Retina (tissue), 1 donor: ENCODE measurements around the gene TAAR9.

ENCODE experiments used
- DNase-seq: peaks from one replicate; pipeline ENCODE4 v3.0.0-alpha.2; 2016

TAAR9 gene, protein sequence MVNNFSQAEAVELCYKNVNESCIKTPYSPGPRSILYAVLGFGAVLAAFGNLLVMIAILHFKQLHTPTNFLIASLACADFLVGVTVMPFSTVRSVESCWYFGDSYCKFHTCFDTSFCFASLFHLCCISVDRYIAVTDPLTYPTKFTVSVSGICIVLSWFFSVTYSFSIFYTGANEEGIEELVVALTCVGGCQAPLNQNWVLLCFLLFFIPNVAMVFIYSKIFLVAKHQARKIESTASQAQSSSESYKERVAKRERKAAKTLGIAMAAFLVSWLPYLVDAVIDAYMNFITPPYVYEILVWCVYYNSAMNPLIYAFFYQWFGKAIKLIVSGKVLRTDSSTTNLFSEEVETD

DNA sequence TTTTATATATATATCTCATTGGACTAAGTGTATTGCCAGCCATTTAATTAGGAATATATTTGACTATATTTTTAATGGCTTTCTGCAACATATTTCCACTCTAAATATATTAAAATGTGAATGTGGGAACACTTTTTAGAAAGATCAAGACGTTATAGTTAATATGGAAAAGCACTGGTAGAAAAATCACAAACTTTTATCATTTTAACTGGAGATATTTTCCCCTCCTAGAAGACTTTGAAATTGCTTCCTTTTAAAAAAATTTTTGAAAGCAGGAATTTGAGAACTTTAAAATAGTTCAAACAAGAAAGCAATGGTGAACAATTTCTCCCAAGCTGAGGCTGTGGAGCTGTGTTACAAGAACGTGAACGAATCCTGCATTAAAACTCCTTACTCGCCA lies at the start of gene TAAR9:
Gene TAAR9 (plus strand): TSS at position 301 of the 400 bp plus-strand sequence. CDS start 13 bp downstream, at position 314.
- DNase-seq = no peak

DNA sequence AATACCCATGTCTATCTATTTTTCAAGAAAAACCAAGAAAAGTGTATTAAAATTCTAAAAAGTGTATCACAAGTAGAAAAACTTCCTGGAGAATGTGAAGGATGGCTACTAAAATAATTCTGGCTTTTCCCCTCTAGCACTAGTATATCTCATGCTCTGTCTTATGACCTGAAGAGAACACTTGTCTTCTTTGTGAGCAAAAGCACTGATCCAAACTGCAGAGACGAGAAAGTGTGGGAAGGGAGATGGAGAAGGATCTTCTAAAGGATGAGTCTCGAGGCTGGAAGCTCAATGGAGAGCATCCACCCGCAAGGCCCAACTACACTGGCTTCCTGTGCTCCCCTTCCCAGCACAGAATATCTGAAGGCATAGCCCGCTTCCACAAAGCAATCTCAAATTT lies 48.7 kb upstream of the TAAR9 start:
- DNase-seq = no peak

DNA sequence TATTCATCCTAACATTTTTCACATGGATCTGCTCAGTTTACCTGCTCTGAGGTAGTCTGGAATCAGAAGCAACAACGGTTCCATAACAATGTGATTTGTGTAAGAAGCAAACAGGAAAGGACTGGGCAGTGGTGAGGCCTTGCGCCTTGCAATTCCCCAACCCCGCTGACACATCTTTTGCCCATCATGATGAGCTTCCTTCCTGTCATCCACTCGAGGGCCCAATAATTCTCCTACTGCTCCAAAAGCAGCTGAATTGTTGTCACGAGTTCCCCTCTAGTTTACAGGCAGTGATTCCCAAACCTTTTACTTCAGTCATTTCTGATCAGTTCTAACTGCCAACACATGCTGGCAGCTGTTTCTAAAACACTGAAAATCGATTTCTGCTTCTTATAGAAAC lies 48.1 kb upstream of the TAAR9 start:
- DNase-seq = no peak

DNA sequence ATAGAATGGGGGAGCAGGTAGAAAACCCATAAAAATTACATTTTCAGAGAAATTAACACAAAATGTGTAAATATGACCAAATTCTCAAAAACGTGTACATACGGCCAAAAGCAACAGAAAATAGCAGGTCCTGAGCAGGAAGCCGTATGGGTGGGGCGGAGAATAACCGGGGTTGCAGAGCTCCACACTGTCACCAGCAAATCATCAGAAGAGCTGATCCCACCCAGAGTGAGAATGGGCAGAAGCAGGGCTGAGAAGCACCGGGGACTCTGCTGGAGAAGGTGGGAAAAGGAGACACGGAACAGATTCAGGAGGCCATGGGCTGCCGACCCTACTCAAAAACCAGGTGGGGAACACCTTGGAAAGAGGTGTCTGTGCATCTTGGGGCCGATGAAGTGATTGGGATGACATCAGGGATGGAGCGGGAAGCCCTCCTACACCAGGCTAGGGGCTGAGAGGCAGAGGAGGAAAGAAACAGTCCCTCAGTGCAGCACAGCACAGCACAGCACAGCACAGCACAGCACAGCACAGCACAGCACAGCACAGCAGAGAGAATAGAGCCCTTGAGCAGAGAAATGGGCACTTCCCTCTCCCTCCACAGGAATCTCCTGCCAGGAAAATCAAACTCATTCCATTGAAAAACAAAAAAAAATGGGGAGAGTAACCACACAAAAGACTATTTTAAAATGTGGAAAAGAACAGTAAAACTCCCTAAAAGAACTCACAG lies 47.4 kb upstream of the TAAR9 start:
- no peak for DNase-seq

DNA sequence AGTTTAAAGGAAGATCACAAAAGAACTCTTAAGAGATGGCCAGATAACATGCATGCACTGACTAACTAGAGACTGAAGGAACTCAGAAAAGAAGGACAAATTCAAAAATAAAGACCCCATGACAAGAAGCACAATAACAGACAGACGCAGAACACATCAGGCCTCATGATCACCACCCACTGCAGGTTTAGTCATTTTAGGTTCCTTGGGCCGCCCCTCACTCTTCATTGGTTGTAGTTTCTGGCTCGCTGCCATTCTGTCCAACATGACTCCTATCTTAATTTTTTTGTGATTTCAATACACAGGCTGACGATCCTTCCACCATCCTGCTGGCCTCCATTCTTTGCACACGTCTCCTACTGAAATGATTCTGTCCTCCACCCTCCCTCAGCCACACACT lies 46.8 kb upstream of the TAAR9 start:
- DNase-seq = no peak

DNA sequence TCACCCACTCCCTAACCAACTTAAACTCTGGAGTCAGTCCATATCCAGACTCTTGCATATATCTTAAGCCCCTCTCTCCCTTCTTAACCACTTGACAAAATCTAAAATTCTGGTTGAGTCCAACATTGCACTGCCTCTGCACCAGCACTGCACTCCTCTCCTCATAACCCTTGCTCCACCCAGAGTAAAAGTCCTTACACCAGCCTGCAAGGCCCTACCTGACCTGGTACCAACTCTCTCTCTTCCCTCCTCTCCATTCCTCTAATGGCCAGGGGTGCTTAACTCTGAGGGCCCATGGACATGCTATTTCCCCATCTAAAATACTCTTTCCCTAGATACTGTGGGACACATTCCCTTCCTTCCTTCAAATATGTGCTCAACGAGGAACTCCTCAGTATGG lies 46.2 kb upstream of the TAAR9 start:
- DNase-seq = no peak

DNA sequence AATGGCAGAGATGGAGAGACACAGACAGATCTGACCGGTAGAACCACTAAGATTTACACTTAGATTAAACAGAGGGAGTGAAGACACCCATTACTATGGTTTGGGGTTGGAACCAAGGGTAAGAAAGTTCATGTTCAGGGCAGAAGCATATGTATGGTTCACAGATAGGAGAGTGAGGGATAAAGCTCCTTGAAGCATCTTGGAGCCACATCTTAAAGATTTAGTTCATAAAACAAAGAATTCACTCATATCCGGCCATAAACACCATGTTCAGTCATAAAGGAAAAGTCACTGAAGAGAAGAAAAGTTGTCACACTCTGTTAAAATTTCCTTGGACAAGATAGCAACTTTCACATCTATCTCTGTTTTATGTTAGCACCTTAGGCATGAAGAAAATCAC lies 43.1 kb upstream of the TAAR9 start:
- DNase-seq = no peak

DNA sequence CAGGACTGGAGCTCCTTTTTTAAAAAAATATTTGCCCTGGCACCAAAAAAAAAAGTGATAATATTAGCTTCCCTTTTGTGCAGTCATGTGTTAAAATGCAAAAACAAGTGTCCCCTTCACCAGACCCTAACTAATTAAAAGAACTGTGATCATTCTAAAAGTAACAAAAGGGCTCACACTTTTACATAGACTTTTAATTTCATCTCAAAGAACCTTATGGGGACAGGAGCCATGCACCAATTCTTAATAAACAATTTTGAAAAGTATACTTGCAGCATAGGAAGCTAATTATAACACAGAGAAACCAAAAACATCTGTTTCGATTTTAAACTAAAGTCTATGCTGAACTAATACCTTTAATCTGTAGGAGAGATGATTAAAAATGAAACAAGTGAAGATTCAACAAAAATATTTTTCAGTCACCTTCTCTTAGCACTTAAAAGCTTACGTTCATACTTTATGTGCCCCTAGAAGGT lies 42.4 kb upstream of the TAAR9 start:
- no peak for DNase-seq

DNA sequence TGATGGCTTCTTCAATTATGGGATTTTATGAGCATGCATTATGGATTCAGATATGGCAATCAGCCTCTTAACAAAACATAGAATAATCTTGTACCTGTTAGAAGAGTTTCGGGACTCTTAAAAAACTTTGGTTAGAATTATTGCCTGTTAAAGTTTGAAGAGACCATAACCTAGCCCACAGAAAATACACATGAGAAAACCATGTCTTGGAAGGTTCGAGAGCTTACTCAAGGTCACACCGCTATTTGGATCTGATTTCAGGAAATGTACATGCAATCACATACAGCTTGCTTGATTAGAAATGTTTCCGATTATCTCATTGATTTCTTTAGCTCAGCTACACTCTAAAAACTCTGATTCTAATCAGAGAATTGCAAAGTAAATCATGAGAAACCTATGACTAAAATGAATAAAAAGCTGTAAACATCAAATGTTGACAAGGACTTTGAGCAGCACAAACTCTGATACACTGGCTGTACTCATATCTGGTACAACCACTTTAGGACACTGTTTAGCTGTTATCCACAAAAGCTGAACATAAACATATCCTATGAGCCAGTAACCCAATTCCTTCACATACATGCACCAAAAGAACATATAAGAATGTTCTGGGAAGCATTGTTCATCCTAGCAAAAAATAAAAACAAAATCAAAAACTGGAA lies 41.4 kb upstream of the TAAR9 start:
- DNase-seq = no peak

DNA sequence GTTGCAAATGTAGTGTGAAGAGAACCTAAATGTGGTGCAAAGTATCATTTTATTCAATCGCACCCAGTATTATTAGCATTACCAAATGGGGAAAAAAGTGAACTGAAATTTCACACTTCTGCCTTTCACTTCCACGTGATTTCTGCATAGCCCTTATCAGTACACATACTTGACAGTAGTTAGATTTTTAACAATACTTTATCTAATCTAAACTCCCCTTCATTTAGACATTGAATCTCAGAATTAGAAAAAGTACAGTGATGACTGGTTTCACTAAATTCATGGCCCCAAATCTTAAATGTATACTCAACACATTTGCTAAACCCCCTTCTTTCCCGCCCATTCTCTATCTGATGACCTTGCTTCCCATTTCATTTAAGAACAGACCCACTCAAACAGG lies 39.4 kb upstream of the TAAR9 start:
- DNase-seq = no peak

DNA sequence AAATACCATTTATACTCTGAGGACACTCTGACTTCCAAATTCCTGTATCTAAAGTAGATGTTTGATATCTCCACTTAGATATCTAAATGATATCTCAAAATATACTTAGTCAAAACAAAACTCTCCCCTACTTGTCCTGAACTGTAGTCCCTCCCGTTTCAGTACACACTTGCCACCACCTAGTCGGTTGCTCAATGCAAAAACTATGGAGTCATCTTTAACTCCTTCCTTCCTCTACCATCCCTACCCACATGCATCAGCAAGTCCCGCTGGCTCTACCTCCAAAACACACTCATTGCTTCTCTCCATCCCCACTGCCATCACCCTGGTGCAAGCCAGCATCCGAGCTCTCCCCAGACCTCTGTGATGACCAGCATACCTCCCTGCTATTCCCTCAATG lies 38.3 kb upstream of the TAAR9 start:
- DNase-seq = no peak

DNA sequence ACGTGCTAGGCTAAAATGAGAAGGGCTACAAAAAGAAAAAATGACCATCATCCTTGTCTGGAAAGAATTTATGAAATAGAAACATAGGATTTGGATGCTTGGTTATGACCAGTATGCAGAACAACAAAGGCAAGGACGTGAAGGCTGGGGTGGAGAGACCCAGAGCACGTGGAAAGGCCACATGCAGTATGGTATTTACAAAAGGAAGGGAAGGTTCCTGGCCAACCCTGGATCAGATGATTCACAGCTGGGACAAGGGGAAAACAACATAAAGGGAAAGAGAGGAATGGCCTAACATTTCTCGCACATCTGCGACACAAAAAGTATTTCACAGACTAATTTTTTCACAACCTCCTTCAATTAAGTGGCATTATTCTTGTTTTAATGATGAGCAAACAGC lies 33.3 kb upstream of the TAAR9 start:
- no peak for DNase-seq

DNA sequence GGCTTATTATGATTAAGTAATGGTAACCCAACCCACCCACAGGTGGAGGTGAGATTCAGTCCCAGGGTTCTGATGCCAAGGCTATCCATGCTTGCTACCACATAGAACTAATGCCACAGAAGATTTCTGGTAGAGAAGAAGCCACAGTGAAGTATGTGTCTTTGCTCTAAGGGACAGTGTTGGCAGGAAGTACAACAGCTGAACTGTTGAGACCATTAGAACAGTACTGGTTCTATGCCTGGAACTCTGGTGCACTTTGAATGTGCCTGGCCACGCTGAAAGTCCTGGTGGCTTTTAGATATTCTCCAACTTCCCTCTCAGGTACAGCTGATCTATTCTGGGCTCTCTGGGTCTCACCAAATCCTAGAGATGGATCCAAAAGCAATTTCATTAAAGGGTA lies 32.9 kb upstream of the TAAR9 start:
- no peak for DNase-seq

DNA sequence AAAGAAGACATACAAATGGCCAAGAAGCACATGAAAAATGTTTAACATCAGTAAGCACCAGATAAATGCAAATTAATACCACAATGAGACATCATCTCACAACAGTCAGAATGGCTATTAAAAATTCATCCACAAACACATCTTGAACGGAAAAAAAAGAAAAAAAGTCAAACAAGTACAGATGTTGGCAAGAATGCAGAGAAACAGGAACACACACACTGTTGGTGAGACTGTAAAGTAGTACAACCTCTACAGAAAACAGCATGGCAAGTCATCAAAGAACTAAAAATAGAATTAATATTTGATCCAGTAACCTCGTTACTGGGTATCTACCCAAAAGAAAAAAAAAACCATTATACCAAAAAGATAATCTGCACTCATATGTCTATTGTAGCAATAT lies 31.6 kb upstream of the TAAR9 start:
- DNase-seq = no peak

DNA sequence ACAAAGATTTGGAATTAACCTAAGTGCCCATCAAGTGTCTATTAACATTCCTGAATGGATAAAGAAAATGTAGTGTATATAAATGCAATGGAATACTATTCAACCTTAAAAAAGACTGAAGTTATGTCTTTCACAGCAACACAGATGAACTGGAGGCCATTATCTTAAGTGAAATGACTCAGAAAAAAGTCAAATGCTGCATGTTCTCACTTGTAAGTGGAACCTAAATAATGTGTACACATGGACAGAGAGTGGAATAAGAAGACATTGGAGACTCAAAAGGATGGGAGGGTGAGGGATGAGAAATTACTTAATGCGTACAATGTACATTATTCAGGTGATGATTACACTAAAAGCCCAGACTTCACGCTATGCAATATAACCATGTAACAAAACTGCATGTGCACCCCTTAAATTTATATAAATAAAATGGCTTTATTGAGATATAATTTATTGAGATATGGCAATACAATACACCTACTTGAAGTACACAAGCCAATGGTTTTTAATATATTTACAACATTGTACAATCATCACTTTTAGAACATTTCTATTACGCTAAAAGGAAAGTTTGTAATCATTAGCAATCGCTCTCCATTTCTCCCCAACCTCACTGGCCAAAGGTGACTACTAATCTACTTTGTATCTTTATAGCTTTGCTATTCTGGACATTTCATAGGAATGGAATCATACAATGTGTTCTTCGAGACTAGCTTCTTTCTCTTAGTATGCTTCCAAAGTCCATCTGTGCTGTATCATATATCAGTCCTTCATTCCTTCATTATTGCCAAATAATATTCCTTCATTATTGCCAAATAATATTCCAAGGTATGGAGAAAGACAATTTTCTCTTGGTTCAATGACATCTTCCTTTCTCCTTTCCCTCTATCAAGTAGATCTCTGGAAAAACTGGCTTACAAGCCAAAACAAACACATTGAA lies 30.9 kb upstream of the TAAR9 start:
- no peak for DNase-seq

DNA sequence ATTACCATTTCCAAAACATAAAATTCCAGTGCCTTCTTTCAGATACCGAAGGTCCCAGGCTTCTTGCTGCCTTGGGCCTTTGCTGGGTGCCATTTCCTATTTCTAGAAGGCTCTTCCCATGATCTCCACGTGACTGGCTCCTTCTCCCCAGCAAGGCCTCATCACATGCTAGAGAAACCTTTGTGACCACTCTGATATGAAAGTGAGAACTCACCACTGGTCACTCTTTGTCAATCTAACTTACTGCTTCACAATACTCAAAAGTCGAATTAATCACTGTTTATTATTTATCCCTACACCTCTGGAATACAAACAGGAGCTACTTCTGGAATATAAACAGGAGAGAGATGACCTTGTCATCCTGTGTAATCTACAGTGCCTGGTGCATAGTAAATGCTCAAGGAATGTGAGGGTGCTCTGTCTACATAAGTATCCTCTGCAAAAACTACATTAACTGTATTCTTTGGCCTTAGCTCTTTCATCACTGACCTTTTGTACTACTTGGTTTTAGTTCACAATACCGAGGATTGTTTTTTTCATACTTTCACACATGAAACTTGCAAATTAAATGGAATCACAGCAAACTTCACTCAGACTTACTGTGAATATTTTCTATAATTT lies 26.8 kb upstream of the TAAR9 start:
- peak; percentile 13 for DNase-seq

DNA sequence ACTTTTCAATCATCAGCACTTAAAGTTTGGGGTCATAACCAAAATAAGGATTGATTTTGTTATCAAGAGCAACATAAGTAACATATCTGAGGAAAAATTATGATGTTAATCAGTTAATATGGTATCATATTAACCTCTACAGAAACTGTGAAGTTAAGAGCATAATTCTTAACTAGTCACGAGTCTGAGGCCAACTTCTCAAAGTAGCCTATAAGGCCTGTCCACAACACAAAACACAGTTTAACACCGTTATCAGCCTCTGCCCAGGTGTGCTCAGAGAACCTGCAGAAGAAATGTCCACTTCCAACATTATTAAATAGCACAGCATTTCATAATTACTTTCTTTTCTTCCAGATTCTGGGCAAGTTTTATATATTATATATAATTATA lies 26.3 kb upstream of the TAAR9 start:
- no peak for DNase-seq

DNA sequence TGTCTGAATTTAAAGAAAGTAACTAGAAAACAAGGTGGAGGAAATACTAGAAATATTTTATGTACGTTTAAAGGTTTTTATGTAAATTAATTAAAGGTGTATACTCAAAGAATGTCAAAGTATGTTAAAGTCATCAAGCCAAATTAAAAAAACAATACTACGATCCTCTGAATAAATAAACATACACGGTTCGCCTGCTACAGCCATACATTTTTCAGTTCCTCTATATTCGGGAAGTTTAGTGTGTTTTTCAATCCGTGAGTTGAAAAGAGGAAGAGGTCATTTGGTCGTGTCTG lies 25.8 kb upstream of the TAAR9 start:
- DNase-seq = no peak

DNA sequence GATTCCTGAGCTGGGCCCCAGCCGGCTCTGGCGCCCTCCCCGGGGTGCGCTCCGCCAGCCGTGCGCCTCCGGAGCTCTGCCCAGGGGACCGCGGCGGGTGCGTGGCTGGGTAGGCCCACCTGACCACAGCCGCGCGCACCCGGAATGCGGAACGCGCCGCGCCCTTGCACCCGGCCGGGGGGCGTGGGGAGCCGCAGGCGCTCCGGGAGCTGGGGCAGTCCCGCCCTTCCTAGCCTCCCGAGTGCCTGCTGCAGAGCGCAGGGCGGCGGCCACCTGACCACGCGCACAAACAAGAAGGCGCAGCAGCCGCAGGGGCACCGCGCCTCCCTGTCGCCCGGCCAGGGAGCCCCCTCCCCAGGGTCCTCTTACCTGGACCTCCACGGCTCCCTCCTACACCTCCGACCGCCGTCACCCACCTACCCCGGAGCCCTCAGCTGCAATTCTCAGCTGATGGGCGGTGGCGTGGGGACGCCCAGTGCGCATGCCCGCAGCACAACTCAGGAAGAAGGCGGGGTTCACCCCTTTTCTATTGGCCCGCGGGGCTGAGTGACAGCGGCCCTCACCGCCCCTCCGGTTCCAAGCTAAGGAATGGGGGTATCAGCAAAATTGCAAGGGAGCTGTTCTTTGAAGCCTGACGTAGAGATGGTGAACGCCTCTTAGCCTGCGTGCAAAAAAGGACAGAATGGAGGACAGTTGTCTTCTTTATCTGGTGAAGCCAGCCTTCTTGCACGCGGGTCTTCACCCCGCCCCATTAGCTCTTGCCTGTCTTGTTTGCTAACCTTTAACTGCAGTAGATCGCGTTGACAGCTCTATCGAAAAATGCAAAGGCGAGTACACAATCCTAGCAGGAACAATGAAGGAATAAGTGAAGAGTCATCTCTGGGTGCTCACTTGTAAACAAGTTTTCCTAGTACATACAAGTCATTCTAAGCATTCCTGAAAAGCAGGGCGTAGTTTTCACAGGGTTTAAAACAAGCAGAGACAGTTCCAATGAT lies 25.1 kb upstream of the TAAR9 start, which contains the start of gene STX7:
Gene STX7 (minus strand): TSS at position 479 of the 995 bp plus-strand sequence. CDS start 9,586 bp downstream, outside the sequence.
- DNase-seq = peak; percentile 97

DNA sequence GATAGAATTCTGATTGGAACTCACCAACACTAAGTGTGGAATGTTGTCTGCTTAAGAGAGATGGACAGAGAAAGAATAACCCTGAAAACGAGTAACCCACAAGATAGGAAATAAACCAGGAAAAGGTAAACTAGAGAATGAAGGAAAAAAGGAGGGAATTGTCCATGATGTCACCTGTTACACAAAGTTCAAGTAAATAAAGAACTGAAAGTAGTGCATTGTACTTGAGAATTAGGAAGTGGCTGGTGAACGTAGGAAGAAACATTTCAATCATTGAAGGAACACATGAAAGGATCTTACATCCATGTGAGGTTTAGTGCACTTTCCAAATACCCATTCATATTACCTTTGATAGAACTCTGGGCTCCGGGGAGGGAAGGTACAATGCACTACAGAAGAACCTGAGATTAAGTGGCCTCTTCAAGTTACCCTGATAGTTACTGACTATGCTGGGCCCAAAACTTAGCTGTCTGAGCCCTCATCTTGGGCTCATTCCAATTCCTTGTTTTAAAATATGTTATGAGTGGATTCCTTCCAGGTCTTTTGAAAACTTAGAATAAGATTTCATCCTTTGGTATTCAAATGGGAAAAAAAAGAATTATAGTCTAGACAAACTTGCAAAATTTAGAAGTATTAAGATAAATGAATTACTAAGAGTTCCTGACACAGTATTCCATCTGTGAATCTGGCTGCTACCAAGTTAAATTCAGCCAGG lies 24.1 kb upstream of the TAAR9 start:
- DNase-seq = no peak
